SU-DHL-6 (cell line): ENCODE results near the gene CMKLR1.

Experiments
- CTCF ChIP-seq: fragments of 200-600 bp; sonication (generic); IDR thresholded peaks from one replicate; pipeline ENCODE4 v1.5.1; 2017; ENCODE audit warnings: antibody characterized with exemption, mild to moderate bottlenecking, low read length, moderate library complexity; ENCODE audit not compliant: insufficient read depth, poor library complexity, severe bottlenecking
- EZH2phosphoT487 ChIP-seq: fragments of 200-600 bp; sonication (generic), shearing (Covaris generic); conservative IDR thresholded peaks from 2 replicates; pipeline ENCODE4 v1.6.1; 2018; ENCODE audit warnings: mild to moderate bottlenecking, antibody characterized with exemption, low read length, moderate library complexity, mixed read lengths

DNA sequence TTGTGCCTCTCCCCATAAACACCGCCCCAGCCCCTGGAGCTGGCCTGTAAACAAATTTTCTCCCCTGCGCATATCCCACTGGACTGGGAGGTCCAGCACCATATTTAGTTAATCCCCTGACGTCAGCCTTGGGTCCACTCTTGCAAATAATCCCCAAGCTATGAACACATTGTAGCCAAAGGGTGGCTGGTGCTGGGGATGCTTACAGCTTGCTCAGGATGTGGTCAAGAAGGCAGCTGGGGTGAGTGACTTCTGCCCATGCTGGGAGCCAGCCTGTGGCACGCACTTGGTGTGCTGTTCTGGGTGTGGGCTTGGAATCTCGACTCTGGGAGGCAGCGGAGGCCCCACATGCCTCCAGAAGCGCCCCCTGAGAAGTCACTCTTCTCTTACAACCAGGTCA, 32.1 kb downstream of the CMKLR1 start:
- no peak for TF ChIP-seq CTCF
- TF ChIP-seq EZH2phosphoT487: no peak
